ENCODE results near the gene OXA1L. TPM values are rescaled to one million over a fixed set of nuclear protein-coding genes. Genes with fewer than 3 reads are reported as not detected.

OXA1L gene
- total RNA-seq, 4 donors from 2014 or later = 52.1 to 85.8 (median 73.4) TPM

DNA sequence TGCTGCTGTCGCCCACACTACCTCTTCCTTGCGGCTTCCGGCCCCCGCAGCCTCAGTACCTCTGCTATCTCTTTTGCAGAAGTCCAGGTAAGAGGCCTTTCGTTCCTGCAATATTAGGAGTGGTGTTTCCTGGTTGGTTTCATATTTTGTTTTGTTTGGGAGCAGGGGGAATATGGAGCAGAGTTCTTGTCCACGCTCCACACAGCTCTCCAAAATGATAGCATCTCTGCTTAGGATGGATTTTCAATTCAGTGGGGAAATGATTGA is 768 bp downstream of the OXA1L start:
- Histone ChIP-seq H3K27me3 (no peaks in the 10 kb centered on the region), H3K4me3 (peak overlapping the region; percentile 83 to 93 (median 86)), H3K36me3 (peaks cover 25 to 44% (median 29%) of the 10 kb centered on the region in 3 donors), H3K9me3 (peaks cover 0 to 6% (median 0%) of the 10 kb centered on the region in 3 donors), H3K27ac (peak overlapping the region; percentile 83 to 91 (median 88)), H3K4me1 (peaks cover 7 to 29% (median 19%) of the 10 kb centered on the region in 3 donors)
- WGBS, 2 donors = 0 to 3% methylated on average over 5 of the region's 6 CpGs
- TF ChIP-seq, protein P1, sequence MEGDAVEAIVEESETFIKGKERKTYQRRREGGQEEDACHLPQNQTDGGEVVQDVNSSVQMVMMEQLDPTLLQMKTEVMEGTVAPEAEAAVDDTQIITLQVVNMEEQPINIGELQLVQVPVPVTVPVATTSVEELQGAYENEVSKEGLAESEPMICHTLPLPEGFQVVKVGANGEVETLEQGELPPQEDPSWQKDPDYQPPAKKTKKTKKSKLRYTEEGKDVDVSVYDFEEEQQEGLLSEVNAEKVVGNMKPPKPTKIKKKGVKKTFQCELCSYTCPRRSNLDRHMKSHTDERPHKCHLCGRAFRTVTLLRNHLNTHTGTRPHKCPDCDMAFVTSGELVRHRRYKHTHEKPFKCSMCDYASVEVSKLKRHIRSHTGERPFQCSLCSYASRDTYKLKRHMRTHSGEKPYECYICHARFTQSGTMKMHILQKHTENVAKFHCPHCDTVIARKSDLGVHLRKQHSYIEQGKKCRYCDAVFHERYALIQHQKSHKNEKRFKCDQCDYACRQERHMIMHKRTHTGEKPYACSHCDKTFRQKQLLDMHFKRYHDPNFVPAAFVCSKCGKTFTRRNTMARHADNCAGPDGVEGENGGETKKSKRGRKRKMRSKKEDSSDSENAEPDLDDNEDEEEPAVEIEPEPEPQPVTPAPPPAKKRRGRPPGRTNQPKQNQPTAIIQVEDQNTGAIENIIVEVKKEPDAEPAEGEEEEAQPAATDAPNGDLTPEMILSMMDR (IDR thresholded peaks at IDR 0.05) = no peak
- no peak for TF ChIP-seq POLR2A (IDR thresholded peaks at IDR 0.05)
- intact Hi-C loops (cut with DNase I) = no loop called here
- DNase-seq = no peak

GRCh38 chr14:22768947-22769346 is 2.5 kb downstream of the OXA1L start:
- intact Hi-C loops (cut with DNase I) = no loop called here
- no peak for DNase-seq
- Histone ChIP-seq H3K4me3 (no peak overlapping the region), H3K27me3 (no peaks in the 10 kb centered on the region), H3K4me1 (peaks cover 7 to 29% (median 19%) of the 10 kb centered on the region in 3 donors), H3K9me3 (no peaks in the 10 kb centered on the region), H3K27ac (no peak overlapping the region), H3K36me3 (peaks cover 32 to 61% (median 35%) of the 10 kb centered on the region in 3 donors)
- no peak for TF ChIP-seq POLR2A (IDR thresholded peaks at IDR 0.05)
- TF ChIP-seq, protein P1 (IDR thresholded peaks at IDR 0.05) = no peak
- 85 to 93% methylated on average over 4 of the region's 4 CpGs for WGBS, 2 donors

DNA sequence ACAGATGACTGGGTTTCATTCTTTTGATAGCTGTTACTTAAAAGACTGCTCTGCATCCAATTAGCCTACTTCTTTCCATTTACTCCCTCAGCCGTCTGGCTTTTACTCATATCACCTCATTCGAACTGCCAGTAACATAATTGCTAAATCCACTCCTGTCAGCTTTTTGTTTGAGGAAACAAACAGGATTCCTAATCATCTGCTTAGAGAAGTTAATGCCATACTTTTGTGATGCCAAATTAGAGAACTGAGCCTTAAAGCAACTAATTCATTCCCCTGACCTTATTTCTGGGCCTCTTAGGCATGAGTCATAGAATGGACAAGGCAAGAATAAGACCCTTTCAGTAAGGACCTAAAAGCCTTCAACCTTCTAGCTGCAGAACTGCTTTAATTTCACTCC is 2.9 kb downstream of the OXA1L start:
- H3K27ac ChIP-seq = no peak overlapping the region
- intact Hi-C loops (cut with DNase I) = no loop called here
- no peaks in the 10 kb centered on the region for H3K9me3 ChIP-seq
- DNase-seq = no peak
- H3K4me3 ChIP-seq = no peak overlapping the region
- peaks cover 7 to 29% (median 19%) of the 10 kb centered on the region in 3 donors for H3K4me1 ChIP-seq
- WGBS, 2 donors = 77 to 85% methylated on average over 2 of the region's 2 CpGs
- no peaks in the 10 kb centered on the region for H3K27me3 ChIP-seq
- no peak for TF ChIP-seq POLR2A (IDR thresholded peaks at IDR 0.05)
- TF ChIP-seq, protein P1 (IDR thresholded peaks at IDR 0.05) = no peak
- H3K36me3 ChIP-seq = peaks cover 33 to 65% (median 35%) of the 10 kb centered on the region in 3 donors

DNA sequence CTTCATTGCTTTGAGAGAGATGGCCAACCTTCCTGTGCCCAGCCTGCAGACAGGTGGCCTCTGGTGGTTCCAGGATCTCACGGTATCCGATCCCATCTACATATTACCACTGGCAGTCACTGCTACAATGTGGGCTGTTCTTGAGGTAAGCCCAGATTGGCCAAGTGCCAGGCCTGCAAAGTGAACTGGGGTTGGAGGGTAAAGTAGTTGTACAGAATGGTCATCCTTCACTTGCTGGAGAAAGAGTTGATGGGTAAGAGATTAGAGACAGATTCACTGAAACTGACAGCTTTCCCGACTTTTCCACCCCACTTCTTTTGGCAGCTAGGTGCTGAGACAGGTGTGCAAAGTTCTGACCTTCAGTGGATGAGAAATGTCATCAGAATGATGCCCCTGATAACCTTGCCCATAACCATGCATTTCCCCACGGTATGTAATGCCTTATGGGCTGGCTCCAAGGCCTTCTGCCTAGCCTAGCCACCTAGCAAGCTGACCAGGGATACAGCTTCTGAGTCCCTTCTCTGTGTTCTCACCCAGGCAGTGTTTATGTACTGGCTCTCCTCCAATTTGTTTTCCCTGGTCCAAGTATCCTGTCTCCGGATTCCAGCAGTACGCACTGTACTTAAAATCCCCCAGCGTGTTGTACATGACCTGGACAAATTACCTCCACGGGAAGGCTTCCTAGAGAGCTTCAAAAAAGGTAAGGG is 4.1 kb downstream of the OXA1L start:
- no peak for TF ChIP-seq POLR2A (IDR thresholded peaks at IDR 0.05)
- TF ChIP-seq, protein P1 (IDR thresholded peaks at IDR 0.05) = no peak
- H3K36me3 ChIP-seq = peaks cover 33 to 70% (median 35%) of the 10 kb centered on the region in 3 donors
- 89 to 92% methylated on average over 6 to 8 of the region's 8 CpGs for WGBS, 2 donors
- H3K27me3 ChIP-seq = no peaks in the 10 kb centered on the region
- H3K4me1 ChIP-seq = peaks cover 7 to 27% (median 15%) of the 10 kb centered on the region in 3 donors
- intact Hi-C loops (cut with DNase I) = loop anchor here (10.0 kb wide), 1 partner anchor 84 kb away; no protein-coding TSS in a partner anchor
- no peak overlapping the region for H3K27ac ChIP-seq
- H3K4me3 ChIP-seq = no peak overlapping the region
- H3K9me3 ChIP-seq = no peaks in the 10 kb centered on the region
- DNase-seq = no peak

GRCh38 chr14:22772725-22773124 is 6.2 kb downstream of the OXA1L start:
- intact Hi-C loops (cut with DNase I) = loop anchor here (10.0 kb wide), 1 partner anchor 82 kb away; no protein-coding TSS in a partner anchor
- Histone ChIP-seq H3K4me3 (no peak overlapping the region), H3K27ac (no peak overlapping the region), H3K4me1 (peaks cover 0 to 12% (median 6%) of the 10 kb centered on the region in 3 donors), H3K9me3 (no peaks in the 10 kb centered on the region), H3K27me3 (no peaks in the 10 kb centered on the region), H3K36me3 (peaks cover 33 to 70% (median 35%) of the 10 kb centered on the region in 3 donors)
- 83 to 90% methylated on average over 1 of the region's 1 CpG for WGBS, 2 donors
- TF ChIP-seq, protein P1 (IDR thresholded peaks at IDR 0.05) = no peak
- no peak for DNase-seq
